HL-60 (cell line): Measurements from ENCODE around the gene VPS9D1.

Experiments
- DNase-seq, 2 experiments: peaks; one replicate each; pipeline ENCODE4 v3.0.0-alpha.2; 2010 to 2020; ENCODE audit warnings: low read depth in 1 of 2, low spot score in 1 of 2
- H3K27ac ChIP-seq: fragments of 250-450 bp; sonication (Bioruptor Pico); replicated peaks from 2 replicates; pipeline ENCODE4 v1.5.1; 2020; ENCODE audit warnings: mild to moderate bottlenecking, moderate library complexity
- H3K27me3 ChIP-seq: fragments of 250-450 bp; sonication (Bioruptor Pico); 2 replicates; pipeline ENCODE4 v1.5.1; 2021; ENCODE audit warnings: mild to moderate bottlenecking, moderate library complexity; ENCODE audit not compliant: insufficient read depth, poor library complexity, severe bottlenecking
- H3K4me3 ChIP-seq: replicated peaks from 2 replicates; pipeline ENCODE4 v1.5.1; 2011; ENCODE audit warnings: mild to moderate bottlenecking, control low read depth, low read length; ENCODE audit not compliant: insufficient read depth
- GABPA ChIP-seq: IDR thresholded peaks from 2 replicates; pipeline ENCODE4 v1.6.1; 2012; ENCODE audit warnings: low read depth
- POLR2AphosphoS5 ChIP-seq: IDR thresholded peaks from 2 replicates; pipeline ENCODE4 v1.6.1; 2012; ENCODE audit warnings: low read depth
- SPI1 ChIP-seq: IDR thresholded peaks from 2 replicates; pipeline ENCODE4 v1.6.1; 2012; ENCODE audit warnings: low read depth, mild to moderate bottlenecking, borderline replicate concordance
- TF ChIP-seq, protein P1 (sequence below): IDR thresholded peaks from one replicate; pipeline ENCODE4 v1.5.1; 2011; ENCODE audit warnings: low read length, control low read depth, inconsistent platforms; ENCODE audit not compliant: insufficient read depth
- TF ChIP-seq, protein P2 (sequence below): IDR thresholded peaks from 2 replicates; pipeline ENCODE4 v1.6.1; 2012; ENCODE audit warnings: low read depth; ENCODE audit not compliant: insufficient replicate concordance

The VPS9D1 gene

DNA sequence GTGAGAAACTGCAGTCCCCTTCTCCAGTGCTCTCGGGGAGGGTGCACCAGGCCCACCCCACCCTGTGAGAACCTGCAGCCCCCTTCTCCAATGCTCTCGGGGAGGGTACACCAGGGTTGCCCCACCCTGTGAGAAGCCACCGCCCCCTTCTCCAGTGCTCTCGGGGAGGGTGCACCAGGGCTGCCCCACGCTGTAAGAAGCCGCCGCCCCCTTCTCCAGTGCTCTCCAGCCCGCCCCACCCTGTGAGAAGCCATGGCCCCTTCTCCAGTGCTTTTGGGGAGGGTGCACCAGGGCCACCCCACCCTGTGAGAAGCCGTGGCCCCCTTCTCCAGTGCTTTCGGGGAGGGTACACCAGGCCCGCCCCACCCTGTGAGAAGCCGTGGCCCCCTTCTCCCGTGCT, 50.9 kb downstream of the VPS9D1 start:
- Histone ChIP-seq H3K27me3 (no peaks in the 10 kb centered on the region), H3K27ac (no peak overlapping the region), H3K4me3 (no peak overlapping the region)
- DNase-seq, result no peak
- TF ChIP-seq POLR2AphosphoS5 (no peak), GABPA (no peak), SPI1 (no peak)
- TF ChIP-seq, protein P1, sequence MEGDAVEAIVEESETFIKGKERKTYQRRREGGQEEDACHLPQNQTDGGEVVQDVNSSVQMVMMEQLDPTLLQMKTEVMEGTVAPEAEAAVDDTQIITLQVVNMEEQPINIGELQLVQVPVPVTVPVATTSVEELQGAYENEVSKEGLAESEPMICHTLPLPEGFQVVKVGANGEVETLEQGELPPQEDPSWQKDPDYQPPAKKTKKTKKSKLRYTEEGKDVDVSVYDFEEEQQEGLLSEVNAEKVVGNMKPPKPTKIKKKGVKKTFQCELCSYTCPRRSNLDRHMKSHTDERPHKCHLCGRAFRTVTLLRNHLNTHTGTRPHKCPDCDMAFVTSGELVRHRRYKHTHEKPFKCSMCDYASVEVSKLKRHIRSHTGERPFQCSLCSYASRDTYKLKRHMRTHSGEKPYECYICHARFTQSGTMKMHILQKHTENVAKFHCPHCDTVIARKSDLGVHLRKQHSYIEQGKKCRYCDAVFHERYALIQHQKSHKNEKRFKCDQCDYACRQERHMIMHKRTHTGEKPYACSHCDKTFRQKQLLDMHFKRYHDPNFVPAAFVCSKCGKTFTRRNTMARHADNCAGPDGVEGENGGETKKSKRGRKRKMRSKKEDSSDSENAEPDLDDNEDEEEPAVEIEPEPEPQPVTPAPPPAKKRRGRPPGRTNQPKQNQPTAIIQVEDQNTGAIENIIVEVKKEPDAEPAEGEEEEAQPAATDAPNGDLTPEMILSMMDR, result no peak
- TF ChIP-seq, protein P2, sequence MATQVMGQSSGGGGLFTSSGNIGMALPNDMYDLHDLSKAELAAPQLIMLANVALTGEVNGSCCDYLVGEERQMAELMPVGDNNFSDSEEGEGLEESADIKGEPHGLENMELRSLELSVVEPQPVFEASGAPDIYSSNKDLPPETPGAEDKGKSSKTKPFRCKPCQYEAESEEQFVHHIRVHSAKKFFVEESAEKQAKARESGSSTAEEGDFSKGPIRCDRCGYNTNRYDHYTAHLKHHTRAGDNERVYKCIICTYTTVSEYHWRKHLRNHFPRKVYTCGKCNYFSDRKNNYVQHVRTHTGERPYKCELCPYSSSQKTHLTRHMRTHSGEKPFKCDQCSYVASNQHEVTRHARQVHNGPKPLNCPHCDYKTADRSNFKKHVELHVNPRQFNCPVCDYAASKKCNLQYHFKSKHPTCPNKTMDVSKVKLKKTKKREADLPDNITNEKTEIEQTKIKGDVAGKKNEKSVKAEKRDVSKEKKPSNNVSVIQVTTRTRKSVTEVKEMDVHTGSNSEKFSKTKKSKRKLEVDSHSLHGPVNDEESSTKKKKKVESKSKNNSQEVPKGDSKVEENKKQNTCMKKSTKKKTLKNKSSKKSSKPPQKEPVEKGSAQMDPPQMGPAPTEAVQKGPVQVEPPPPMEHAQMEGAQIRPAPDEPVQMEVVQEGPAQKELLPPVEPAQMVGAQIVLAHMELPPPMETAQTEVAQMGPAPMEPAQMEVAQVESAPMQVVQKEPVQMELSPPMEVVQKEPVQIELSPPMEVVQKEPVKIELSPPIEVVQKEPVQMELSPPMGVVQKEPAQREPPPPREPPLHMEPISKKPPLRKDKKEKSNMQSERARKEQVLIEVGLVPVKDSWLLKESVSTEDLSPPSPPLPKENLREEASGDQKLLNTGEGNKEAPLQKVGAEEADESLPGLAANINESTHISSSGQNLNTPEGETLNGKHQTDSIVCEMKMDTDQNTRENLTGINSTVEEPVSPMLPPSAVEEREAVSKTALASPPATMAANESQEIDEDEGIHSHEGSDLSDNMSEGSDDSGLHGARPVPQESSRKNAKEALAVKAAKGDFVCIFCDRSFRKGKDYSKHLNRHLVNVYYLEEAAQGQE, result no peak

DNA sequence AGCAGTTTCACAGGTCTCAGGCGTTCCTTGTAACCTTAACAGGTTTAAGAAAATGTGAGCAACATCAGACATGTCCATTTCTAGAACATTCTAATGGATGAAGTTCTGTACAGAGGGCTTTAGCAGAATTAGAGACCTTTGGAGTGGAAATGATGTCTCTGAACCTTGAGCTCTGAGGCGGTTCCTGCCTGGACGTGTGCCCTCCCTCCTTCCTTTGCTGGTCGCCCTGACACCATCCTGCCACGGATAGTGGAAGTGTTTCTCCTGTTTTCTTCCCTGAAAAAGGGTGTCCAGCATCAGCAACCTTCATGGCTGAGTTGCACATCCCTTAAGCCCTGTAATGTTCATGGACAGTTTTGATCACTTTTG, 51.9 kb downstream of the VPS9D1 start:
- Histone ChIP-seq H3K27ac (no peak overlapping the region), H3K4me3 (no peak overlapping the region), H3K27me3 (no peaks in the 10 kb centered on the region)
- no peak for DNase-seq
- TF ChIP-seq POLR2AphosphoS5 (no peak), GABPA (no peak), SPI1 (no peak)
- TF ChIP-seq, protein P1, result no peak
- TF ChIP-seq, protein P2, result no peak

DNA sequence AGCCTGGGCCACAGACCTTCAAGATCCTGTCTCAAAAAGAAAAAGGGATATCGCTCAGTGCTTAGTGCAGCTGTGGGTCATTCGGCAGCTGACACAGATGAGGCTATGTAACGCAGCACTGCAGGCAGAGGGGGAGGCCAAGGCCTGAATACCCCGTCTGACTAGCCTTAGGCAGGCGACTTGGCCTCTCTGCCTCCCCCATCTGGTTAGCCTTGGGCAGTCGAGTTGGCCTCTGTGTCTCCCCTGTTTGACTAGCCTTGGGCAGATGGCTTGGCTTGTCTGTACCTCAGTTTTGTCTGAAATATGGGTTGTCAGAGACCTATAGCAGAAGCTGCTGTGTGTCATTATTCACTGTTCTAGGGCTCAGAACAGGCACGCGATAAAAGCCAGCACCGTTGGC, 53.1 kb downstream of the VPS9D1 start:
- no peak overlapping the region for H3K27ac ChIP-seq
- DNase-seq, result no peak
- no peak for TF ChIP-seq POLR2AphosphoS5
- TF ChIP-seq, protein P1, result no peak
- no peak for TF ChIP-seq SPI1
- TF ChIP-seq, protein P2, result no peak
- TF ChIP-seq GABPA, result no peak
- no peak overlapping the region for H3K4me3 ChIP-seq
- H3K27me3 ChIP-seq, result no peaks in the 10 kb centered on the region
